Prostate gland (tissue), 2 donors: ENCODE measurements around the gene PTPN14. TPM values are rescaled to one million over a fixed set of nuclear protein-coding genes. Genes with fewer than 3 reads are reported as not detected.
A peak's percentile ranks its signal among the peaks of the same experiment; 100 is the strongest.
"Not testable (repeated sequence)": the region's sequence is repeated elsewhere in the genome, so short reads cannot be mapped to it uniquely, and the experiment has no call there.

Experiments used
- DNase-seq: peaks from one replicate; pipeline ENCODE4 v3.0.0-alpha.2; 2019; ENCODE audit warnings: low spot score
- H3K27ac ChIP-seq, 2 donors: fragments of 200-600 bp; sonication (generic); 2 replicates each; pipeline ENCODE4 v1.5.1; 2017 to 2019
- H3K27me3 ChIP-seq: fragments of 200-600 bp; sonication (generic); replicated peaks from 2 replicates; pipeline ENCODE4 v1.5.1; 2019; ENCODE audit not compliant: insufficient read depth
- H3K36me3 ChIP-seq, 2 donors: fragments of 200-600 bp; sonication (generic); 1 replicate in 1 of 2; 2 replicates in 1 of 2; pipeline versions ENCODE4 v1.5.1 to v1.8.1; 2017 to 2019
- H3K4me1 ChIP-seq: fragments of 200-600 bp; sonication (generic); replicated peaks from 2 replicates; pipeline ENCODE4 v1.5.1; 2019
- H3K4me3 ChIP-seq, 2 donors: fragments of 200-600 bp; sonication (generic); 2 replicates each; pipeline ENCODE4 v1.5.1; 2017 to 2019
- H3K9me3 ChIP-seq: fragments of 200-600 bp; sonication (generic); 2 replicates; pipeline ENCODE4 v1.5.1; 2017
- POLR2A ChIP-seq: fragments of 450-650 bp; IDR thresholded peaks from one replicate; pipeline ENCODE4 v1.6.1; 2016; ENCODE audit warnings: antibody characterized with exemption, mild to moderate bottlenecking
- POLR2AphosphoS5 ChIP-seq: sonication (generic); formaldehyde crosslinking; IDR thresholded peaks from one replicate; pipeline ENCODE4 v1.6.1; 2017; ENCODE audit warnings: antibody characterized with exemption
- WGBS: methylation state at CpG from one replicate; pipeline ENCODE4 v1.1.5; 2018; 5-methylcytosine and 5-hydroxymethylcytosine counted together
- intact Hi-C: fragments of 100-400 bp; cut with DNase I; formaldehyde crosslinking; loops from one replicate; pipeline ENCODE4 v1.14.2; 2022
- total RNA-seq, 2 donors: library from RNA; depleted of rRNA; stranded (reverse); fragments of >200 nt; gene quantifications; one replicate each; pipeline ENCODE4 v1.1.0, GENCODE V29; 2016
- TF ChIP-seq, protein P1 (sequence below), 4 experiments: fragments of 200-600 bp in 2 of 4; fragments of 450-650 bp in 2 of 4; sonication (generic) in 2 of 4; IDR thresholded peaks; 1 replicate in 3 of 4; 2 replicates in 1 of 4; pipeline ENCODE4 v1.5.1; 2016 to 2019; ENCODE audit warnings: antibody characterized with exemption in 4 of 4, mild to moderate bottlenecking in 2 of 4, moderate library complexity in 2 of 4

PTPN14 gene
- total RNA-seq, 2 donors from 2014 or later: 36.6 to 54.0 TPM

DNA sequence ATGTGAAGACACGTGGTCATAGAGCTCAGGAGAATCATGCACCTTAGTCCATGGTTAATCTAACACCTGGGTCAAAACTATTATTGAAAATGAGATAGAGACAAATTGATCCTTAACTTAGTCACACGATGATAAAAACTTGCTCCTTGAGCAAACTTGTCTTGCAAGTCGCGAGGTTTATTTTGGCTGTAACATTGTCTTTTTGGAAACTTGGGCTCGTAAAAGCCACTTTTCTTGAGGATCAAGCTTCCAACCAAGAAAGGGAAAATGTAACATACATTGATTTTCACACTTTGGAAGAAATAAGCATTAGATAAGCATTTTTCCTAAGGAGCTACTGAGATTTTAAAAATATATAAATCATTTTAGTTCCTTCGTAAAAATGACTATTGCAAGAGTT is 31.7 kb upstream of the PTPN14 start:
- no peaks in the 10 kb centered on the region for H3K27me3 ChIP-seq
- H3K9me3 ChIP-seq: no peaks in the 10 kb centered on the region
- WGBS: 35% methylated on average over 6 of the region's 6 CpGs
- peak; percentile 34 for DNase-seq
- no peak overlapping the region for H3K4me3 ChIP-seq
- H3K4me1 ChIP-seq: peaks cover 8% of the 10 kb centered on the region
- intact Hi-C loops: loop anchor here (10.0 kb wide), 1 partner anchor 308 kb away; no protein-coding TSS in a partner anchor
- peak overlapping the region in 1 of 2 donors; percentile 1 for H3K27ac ChIP-seq
- no peaks in the 10 kb centered on the region for H3K36me3 ChIP-seq
- no peak for TF ChIP-seq POLR2A
- peak; percentile 66 for TF ChIP-seq POLR2AphosphoS5

DNA sequence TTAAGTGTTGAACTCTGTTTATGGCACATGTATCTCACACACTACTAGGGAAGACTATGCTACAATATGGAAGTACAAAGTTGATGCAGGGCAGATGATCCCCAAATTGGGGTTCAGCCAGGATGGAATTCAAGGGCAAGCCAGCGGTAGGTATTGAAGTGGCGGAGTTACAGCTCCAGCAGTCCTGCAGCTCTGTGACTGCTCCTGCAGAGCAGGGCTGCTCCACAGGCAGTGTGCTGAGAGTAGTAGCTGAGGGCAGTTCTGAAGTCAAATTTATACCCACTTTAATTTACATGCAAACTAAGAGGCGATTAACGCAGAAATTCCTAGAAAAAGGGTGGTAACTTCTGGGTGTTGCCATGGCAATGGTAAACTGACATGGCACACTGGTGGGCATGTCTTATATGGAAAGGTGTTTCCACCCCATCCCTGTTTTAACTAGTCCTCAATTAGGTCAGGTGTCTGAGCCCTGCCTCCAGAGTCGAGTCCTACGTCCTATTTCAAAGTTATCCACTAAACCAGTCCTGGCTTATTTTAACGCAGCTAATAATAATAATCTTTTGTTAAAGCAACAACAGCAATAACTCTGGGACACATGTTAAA is 31.0 kb upstream of the PTPN14 start:
- Histone ChIP-seq H3K9me3 (no peaks in the 10 kb centered on the region), H3K4me3 (no peak overlapping the region), H3K36me3 (no peaks in the 10 kb centered on the region), H3K4me1 (peaks cover 8% of the 10 kb centered on the region), H3K27ac (no peak overlapping the region), H3K27me3 (no peaks in the 10 kb centered on the region)
- no peak for TF ChIP-seq POLR2AphosphoS5
- no peak for TF ChIP-seq POLR2A
- TF ChIP-seq, protein P1, sequence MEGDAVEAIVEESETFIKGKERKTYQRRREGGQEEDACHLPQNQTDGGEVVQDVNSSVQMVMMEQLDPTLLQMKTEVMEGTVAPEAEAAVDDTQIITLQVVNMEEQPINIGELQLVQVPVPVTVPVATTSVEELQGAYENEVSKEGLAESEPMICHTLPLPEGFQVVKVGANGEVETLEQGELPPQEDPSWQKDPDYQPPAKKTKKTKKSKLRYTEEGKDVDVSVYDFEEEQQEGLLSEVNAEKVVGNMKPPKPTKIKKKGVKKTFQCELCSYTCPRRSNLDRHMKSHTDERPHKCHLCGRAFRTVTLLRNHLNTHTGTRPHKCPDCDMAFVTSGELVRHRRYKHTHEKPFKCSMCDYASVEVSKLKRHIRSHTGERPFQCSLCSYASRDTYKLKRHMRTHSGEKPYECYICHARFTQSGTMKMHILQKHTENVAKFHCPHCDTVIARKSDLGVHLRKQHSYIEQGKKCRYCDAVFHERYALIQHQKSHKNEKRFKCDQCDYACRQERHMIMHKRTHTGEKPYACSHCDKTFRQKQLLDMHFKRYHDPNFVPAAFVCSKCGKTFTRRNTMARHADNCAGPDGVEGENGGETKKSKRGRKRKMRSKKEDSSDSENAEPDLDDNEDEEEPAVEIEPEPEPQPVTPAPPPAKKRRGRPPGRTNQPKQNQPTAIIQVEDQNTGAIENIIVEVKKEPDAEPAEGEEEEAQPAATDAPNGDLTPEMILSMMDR (IDR thresholded peaks at IDR 0.05): no peak
- intact Hi-C loops: loop anchor here (10.0 kb wide), 1 partner anchor 308 kb away; no protein-coding TSS in a partner anchor
- no peak for DNase-seq
- 64% methylated on average over 7 of the region's 7 CpGs for WGBS

DNA sequence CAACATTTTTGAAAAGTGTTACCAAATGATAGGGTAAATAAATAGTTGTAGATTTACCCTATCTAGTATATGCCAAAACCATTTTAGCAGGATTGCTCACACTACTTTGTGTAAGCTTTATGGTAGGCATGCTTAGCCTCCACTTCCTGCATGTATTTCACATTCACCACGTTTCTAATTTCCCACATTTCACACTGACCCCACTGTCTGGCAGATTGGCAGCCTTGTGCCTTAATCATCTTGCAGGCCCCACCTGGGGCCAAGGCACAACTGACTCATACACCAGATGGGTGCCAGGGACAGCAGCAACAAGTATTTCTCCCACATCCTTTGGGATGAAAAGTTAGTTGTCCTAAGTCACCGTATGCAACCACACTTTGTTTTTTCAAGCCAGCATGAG is 30.4 kb upstream of the PTPN14 start:
- Histone ChIP-seq H3K27me3 (no peaks in the 10 kb centered on the region), H3K4me1 (peaks cover 8% of the 10 kb centered on the region), H3K27ac (no peak overlapping the region), H3K36me3 (no peaks in the 10 kb centered on the region), H3K4me3 (no peak overlapping the region), H3K9me3 (no peaks in the 10 kb centered on the region)
- DNase-seq: no peak
- no peak for TF ChIP-seq POLR2AphosphoS5
- TF ChIP-seq, protein P1 (IDR thresholded peaks at IDR 0.05): no peak
- no peak for TF ChIP-seq POLR2A
- intact Hi-C loops: loop anchor here (10.0 kb wide), 1 partner anchor 307 kb away; no protein-coding TSS in a partner anchor
- 45% methylated on average over 2 of the region's 2 CpGs for WGBS

DNA sequence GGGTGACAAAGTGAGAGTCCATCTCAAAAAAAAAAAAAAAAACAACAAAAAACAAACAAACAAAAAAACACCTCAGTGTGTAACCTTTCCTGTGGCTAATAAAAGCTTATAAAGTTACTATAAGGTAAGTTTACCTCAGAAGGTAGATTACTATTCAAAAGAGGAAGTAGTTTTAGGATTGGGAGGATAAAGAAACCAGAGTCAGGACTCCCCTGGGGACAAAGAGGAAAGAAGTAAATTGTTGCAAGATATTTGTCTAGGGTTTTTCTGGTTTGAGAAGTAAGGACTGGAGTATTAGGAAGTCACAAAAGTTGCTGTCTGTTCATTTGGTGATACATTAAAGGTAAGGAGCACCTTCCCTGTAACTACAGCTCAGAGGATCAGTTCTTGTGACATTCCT is 27.8 kb upstream of the PTPN14 start:
- no peak for DNase-seq
- no peak overlapping the region for H3K4me3 ChIP-seq
- TF ChIP-seq POLR2A (no peak), POLR2AphosphoS5 (no peak)
- TF ChIP-seq, protein P1 (IDR thresholded peaks at IDR 0.05): no peak
- H3K36me3 ChIP-seq: no peaks in the 10 kb centered on the region
- H3K9me3 ChIP-seq: no peaks in the 10 kb centered on the region
- no peaks in the 10 kb centered on the region for H3K27me3 ChIP-seq
- intact Hi-C loops: no loop called here
- H3K4me1 ChIP-seq: peaks cover 5% of the 10 kb centered on the region
- no peak overlapping the region for H3K27ac ChIP-seq

DNA sequence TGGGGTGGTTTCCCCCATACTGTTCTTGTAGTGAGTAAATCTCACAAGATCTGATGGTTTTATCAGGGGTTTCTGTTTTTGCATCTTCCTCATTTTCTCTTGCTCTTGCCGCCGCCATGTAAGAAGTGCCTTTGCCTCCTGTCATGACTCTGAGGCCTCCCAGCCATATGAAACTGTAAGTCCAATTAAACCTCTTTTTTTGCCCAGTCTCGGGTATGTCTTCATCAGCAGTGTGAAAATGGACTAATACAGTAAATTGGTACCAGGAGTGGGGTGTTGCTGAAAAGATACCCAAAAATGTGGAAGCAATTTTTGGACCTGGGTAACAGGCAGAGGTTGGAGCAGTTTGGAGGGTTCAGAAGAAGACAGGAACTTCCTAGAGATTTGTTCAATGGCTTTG is 24.7 kb upstream of the PTPN14 start:
- H3K27ac ChIP-seq, H3K9me3 ChIP-seq, H3K4me3 ChIP-seq, DNase-seq, H3K36me3 ChIP-seq, intact Hi-C loops, H3K4me1 ChIP-seq, H3K27me3 ChIP-seq: not testable (repeated sequence)
- WGBS: 99% methylated on average over 3 of the region's 3 CpGs
